IPS-18a (cell line): ENCODE data around the gene SPOCK1.

Experiments
- H3K27ac ChIP-seq: one replicate; pipeline ENCODE4 v1.5.1; 2013; ENCODE audit warnings: low read length
- H3K27me3 ChIP-seq: one replicate; pipeline ENCODE4 v1.6.1; 2013; ENCODE audit warnings: mild to moderate bottlenecking, low read length; ENCODE audit not compliant: control insufficient read depth, insufficient read depth
- H3K36me3 ChIP-seq: one replicate; pipeline ENCODE4 v1.6.1; 2013; ENCODE audit warnings: low read depth, low read length; ENCODE audit not compliant: control insufficient read depth
- H3K4me1 ChIP-seq: one replicate; pipeline ENCODE4 v1.6.1; 2013; ENCODE audit warnings: low read depth, low read length; ENCODE audit not compliant: control insufficient read depth
- H3K4me3 ChIP-seq: one replicate; pipeline ENCODE4 v1.5.1; 2013; ENCODE audit warnings: low read length
- H3K9ac ChIP-seq: one replicate; pipeline ENCODE4 v1.6.1; 2013; ENCODE audit warnings: mild to moderate bottlenecking, low read length, moderate library complexity
- H3K9me3 ChIP-seq: one replicate; pipeline ENCODE4 v1.6.1; 2013; ENCODE audit warnings: low read depth, low read length; ENCODE audit not compliant: control insufficient read depth

SPOCK1 gene

DNA sequence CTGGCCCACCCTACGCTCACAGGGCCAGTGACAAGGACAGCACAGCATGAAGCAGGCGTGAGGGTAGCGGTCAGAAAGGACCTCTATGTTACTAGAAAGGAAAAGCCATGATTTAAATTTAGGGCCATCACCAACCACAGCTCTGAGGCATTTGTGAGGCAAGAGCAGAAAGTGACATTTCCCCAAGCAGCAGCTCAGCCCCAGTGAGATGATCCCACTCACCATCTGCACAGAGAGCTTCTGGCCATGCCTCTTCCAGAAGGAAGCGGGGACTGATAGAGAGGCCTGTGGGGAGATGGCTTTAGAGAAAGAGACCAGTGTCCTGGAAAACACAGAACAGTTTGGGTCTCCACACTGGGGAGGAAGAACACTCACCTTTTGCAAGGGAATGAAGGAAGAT is 413.9 kb downstream of the SPOCK1 start:
- no peak overlapping the region for H3K27ac ChIP-seq
- no peak overlapping the region for H3K4me3 ChIP-seq
- no peaks in the 10 kb centered on the region for H3K9me3 ChIP-seq
- peaks cover 10% of the 10 kb centered on the region for H3K4me1 ChIP-seq
- H3K36me3 ChIP-seq, result no peaks in the 10 kb centered on the region
- no peak overlapping the region for H3K9ac ChIP-seq
- H3K27me3 ChIP-seq, result no peaks in the 10 kb centered on the region

DNA sequence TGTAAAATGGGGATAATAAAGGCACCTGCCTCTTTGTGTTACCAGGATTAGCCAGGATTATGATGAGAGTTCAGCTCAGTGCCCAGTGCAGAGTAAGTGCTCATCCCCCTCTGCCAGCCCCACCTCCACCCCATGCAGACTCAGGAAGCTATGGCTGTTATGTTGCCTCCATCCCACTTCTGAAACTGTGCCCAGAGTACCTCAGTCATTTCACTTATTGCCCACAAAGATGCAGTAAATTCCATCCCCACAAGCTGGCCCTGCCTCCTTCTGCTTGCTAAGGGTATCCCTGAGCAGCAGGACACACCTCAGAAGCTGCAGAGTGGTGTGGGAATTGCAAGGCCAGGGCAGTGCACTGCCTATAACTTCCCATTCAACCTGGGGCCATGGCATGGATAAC is 415.1 kb downstream of the SPOCK1 start:
- Histone ChIP-seq H3K27ac (no peak overlapping the region), H3K36me3 (no peaks in the 10 kb centered on the region)

DNA sequence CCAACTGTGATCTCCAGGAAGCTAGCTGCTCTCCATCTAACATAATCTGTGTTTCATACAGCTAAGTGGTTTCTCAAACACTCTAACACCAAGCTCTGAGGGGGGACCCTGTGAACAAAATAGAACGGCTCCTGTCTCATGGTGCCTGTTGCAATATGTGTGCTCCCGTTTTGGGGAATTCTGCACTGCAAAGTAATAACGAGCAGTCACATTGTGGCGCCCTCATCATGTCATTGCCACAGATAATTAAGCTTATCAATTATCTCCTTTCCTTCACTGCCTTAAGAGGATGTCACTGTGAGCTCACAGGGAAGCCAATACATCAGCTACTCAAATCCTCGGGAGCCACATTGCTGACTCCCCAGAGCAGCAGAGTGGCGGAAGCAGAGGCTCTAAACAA is 416.2 kb downstream of the SPOCK1 start:
- Histone ChIP-seq H3K27me3 (no peaks in the 10 kb centered on the region), H3K27ac (no peak overlapping the region), H3K4me1 (peaks cover 14% of the 10 kb centered on the region), H3K9me3 (no peaks in the 10 kb centered on the region), H3K4me3 (no peak overlapping the region), H3K9ac (no peak overlapping the region), H3K36me3 (no peaks in the 10 kb centered on the region)

More for the DNA sequence above, 415.1 kb downstream of the SPOCK1 start:
- Histone ChIP-seq H3K27me3 (no peaks in the 10 kb centered on the region), H3K4me1 (peaks cover 6% of the 10 kb centered on the region), H3K9ac (no peak overlapping the region), H3K4me3 (no peak overlapping the region), H3K9me3 (no peaks in the 10 kb centered on the region)

DNA sequence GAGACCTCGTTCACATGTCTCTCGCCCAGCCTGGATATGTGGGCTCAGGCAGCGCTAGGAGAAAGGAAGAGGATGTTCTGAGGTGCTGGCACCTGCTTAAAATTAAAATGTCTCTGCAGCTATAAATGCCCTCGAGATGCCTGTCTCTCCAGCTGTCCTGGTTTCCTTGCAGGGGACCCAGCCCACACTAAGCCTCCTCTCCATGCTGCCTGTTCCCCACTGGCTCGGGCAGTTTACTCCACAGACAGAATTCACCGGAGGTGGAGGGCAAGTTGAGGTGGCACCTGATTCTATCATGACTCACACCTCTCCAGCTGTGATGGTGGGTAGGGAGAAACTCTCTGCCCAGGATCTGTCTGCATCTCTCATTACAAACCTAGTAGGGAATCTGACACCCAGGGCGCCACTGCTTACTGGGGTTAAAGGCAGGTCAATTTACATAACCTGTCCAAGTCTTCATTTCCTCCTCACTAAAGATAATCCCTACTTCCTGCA is 420.9 kb downstream of the SPOCK1 start:
- no peaks in the 10 kb centered on the region for H3K27me3 ChIP-seq
- H3K36me3 ChIP-seq, result no peaks in the 10 kb centered on the region
- no peak overlapping the region for H3K9ac ChIP-seq
- H3K4me3 ChIP-seq, result no peak overlapping the region
- H3K9me3 ChIP-seq, result no peaks in the 10 kb centered on the region
- H3K27ac ChIP-seq, result no peak overlapping the region
- peaks cover 10% of the 10 kb centered on the region for H3K4me1 ChIP-seq

DNA sequence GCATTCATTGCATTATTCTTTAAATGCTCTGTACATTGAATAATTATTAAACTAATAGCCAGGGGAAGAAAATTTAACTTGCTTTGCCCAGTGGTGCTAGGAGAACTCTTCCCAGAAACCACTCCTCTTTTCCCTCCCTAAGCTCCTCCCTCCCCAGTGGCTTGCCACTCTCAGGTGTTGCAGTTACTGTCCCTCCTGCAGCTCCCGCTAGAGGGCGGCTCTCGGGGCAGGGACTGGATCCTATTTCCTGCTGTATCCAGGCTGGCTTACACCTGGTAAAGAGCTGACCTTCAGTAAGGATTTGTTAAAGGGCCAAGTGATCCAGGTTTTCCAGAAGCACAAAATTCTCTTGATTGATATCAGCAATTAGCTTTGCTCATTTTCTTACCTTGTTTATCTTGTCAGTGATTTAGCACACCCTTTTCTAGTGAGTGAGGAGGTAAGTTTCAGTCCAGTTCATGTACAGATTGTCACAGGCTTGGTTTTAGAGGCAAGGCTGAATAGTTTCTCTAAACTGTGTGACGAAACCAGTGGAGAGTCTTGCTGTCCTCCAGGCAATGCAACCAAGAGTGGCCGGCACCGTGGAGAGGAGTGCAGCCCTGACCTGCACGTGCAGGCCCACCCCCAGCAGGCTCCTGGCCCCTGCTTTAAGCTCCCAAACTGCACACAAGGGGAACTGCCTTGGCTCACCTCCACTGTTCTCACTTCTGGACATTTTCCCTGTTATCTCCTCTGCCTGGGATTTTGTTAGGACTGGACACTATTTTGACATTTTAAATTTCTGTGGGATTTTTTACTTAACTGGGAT is 423.8 kb downstream of the SPOCK1 start:
- no peak overlapping the region for H3K27ac ChIP-seq
- peaks cover 10% of the 10 kb centered on the region for H3K4me1 ChIP-seq
- H3K9me3 ChIP-seq, result no peaks in the 10 kb centered on the region
- H3K9ac ChIP-seq, result no peak overlapping the region
- no peaks in the 10 kb centered on the region for H3K36me3 ChIP-seq
- H3K27me3 ChIP-seq, result no peaks in the 10 kb centered on the region
- no peak overlapping the region for H3K4me3 ChIP-seq

DNA sequence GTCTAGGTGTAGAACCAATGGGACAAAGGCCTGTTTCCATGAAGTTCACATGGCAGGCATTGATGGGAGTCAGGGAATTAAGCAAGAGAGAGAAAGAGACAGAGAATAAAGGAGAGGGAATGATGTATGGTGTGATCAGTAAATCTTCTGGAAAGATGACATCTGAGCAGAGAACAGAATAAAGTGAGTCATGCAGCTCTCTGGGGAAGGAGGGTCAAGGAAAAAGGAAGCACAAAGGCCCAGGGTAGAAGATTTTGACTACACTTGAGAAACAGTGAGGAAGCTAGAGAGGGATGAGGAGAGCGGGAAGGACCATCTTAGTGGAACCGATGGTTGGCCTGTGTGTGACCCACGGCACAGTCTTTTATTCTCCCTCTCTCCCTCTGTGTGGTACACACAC is 425.9 kb downstream of the SPOCK1 start:
- Histone ChIP-seq H3K9me3 (no peaks in the 10 kb centered on the region), H3K4me1 (peaks cover 5% of the 10 kb centered on the region), H3K9ac (no peak overlapping the region), H3K36me3 (no peaks in the 10 kb centered on the region), H3K4me3 (no peak overlapping the region), H3K27ac (no peak overlapping the region), H3K27me3 (no peaks in the 10 kb centered on the region)

DNA sequence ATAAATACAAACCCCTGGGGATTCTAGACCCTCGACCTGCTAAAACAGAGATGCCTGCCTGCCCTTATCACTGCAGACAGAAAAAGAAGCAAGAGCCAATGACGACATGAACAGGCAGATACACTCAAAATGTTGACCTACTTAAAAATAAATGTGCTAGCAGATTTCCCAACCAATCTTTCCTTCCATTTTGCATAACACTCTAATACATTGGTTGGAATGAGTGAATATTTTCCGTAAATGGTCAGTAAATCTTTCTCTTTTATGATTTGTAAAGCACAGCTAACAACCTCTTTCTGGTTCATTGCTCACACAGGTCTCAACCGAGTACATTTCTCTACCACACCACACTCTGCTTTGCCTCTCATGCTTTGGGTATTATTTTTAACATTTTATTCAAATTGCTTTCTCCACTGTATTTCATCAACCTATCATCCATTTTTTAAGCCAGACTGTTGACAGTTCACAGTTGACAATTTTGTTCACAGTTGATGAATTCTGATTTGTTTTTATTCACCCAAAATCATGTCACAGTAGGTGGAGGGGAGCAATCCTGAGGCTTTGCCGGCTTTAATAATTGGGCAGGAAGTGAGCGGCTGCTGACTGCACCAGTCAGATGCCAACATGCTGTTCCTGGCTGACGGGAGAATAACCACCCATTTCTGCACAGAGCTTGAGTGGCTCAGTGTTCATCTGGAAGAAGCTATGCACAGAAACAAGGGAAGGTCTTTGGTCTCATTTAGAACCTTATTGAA is 426.6 kb downstream of the SPOCK1 start:
- H3K4me3 ChIP-seq, result no peak overlapping the region
- no peaks in the 10 kb centered on the region for H3K36me3 ChIP-seq
- H3K9me3 ChIP-seq, result no peaks in the 10 kb centered on the region
- no peak overlapping the region for H3K27ac ChIP-seq
- H3K4me1 ChIP-seq, result peaks cover 8% of the 10 kb centered on the region
- no peak overlapping the region for H3K9ac ChIP-seq
- H3K27me3 ChIP-seq, result no peaks in the 10 kb centered on the region

DNA sequence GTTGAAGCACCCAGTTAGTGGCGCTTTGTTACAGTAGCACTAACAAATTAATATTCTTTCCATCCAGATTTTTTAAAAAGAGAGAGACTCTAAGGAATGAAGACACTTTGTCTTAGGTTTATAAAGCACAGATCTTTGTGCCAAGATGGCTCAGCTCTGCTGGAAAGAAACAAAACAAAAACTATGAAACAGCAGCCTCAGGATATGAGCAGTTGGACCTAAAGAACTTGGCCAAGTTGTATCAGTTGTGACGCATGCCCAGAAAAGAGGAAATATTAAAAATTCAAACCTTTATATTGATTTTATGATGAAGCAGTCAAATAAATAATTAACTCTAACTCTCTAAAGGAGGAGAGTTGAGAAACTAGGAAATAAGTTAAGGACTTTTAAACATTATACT is 427.2 kb downstream of the SPOCK1 start:
- Histone ChIP-seq H3K4me3 (no peak overlapping the region), H3K9ac (no peak overlapping the region), H3K36me3 (no peaks in the 10 kb centered on the region), H3K9me3 (no peaks in the 10 kb centered on the region), H3K27me3 (no peaks in the 10 kb centered on the region), H3K4me1 (peaks cover 12% of the 10 kb centered on the region), H3K27ac (no peak overlapping the region)

DNA sequence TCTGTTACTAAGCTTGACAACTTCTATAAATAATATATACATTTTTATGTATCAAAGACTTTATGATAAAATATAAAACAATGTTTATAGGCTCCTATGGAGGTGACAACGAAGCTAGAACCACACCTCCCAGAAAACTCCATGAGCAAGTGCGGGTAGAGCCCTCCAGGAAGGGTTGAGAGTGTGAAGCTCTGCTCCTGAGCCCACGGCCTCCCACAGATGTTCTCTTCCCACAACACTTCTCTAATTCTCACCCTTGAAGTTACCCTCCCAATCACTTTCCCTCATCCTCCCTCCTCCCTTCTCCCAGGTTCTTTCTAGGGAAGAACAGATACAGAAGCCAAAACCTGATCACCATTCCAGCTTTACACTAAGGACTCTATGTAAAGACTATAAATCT is 427.6 kb downstream of the SPOCK1 start:
- Histone ChIP-seq H3K27ac (no peak overlapping the region), H3K4me1 (peaks cover 12% of the 10 kb centered on the region), H3K36me3 (no peaks in the 10 kb centered on the region), H3K9ac (no peak overlapping the region), H3K4me3 (no peak overlapping the region), H3K27me3 (no peaks in the 10 kb centered on the region), H3K9me3 (no peaks in the 10 kb centered on the region)

DNA sequence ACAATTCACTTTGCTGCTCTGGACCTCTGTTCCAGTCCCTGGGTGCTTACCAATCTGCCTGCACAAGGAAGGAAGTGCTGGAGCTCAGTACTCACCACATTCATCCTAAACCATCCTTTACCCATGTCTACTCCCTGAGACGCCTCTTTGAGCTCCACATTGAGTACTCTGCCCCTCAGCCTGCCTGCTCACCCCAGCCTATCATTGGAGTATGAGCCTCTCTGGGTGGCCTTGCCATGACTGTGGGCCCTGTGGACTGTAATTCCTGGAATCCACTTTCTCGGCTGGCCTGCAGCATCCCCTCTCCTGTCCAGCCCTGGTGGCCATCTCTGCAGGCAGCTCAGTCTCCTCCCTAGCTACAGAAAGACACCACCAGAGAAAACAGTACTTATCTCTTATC is 428.6 kb downstream of the SPOCK1 start:
- Histone ChIP-seq H3K27me3 (no peaks in the 10 kb centered on the region), H3K4me3 (no peak overlapping the region), H3K9ac (no peak overlapping the region), H3K9me3 (no peaks in the 10 kb centered on the region), H3K27ac (no peak overlapping the region), H3K36me3 (no peaks in the 10 kb centered on the region), H3K4me1 (peaks cover 12% of the 10 kb centered on the region)

DNA sequence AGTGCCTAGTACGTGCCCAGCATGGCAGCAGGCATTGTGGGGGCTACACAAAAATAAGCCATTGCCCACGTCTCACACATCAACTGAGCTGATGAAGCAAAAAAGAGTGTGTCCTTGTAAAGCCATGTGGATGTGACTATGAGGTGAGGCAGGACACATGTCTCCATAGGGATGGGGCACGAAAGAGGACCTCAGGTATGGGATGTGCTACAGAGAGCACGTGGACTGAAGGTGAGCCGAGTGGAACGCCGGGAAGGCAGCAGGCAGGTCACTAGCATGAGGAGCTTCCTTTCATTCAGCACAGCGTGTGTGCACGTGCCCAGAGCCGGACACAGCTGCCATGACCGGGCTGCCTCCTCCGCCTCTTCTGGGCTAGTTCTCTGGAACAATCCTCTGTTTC is 429.8 kb downstream of the SPOCK1 start:
- peaks cover 12% of the 10 kb centered on the region for H3K4me1 ChIP-seq
- H3K9me3 ChIP-seq, result no peaks in the 10 kb centered on the region
- no peak overlapping the region for H3K9ac ChIP-seq
- H3K4me3 ChIP-seq, result no peak overlapping the region
- no peaks in the 10 kb centered on the region for H3K27me3 ChIP-seq
- no peaks in the 10 kb centered on the region for H3K36me3 ChIP-seq
- H3K27ac ChIP-seq, result no peak overlapping the region
